ENCODE data around the gene EFCAB9. TPM values are rescaled to one million over a fixed set of nuclear protein-coding genes. Genes with fewer than 3 reads are reported as not detected.

The EFCAB9 gene
- total and polyA plus RNA-seq, 11 donors, result not detected

GRCh38 chr5:172229904-172230303 lies 35.9 kb downstream of the EFCAB9 start:
- H3K9me3 ChIP-seq, result no peaks in the 10 kb centered on the region
- DNase-seq (no peak), ATAC-seq (no peak)
- no peak overlapping the region for H3K27ac ChIP-seq
- no peak overlapping the region for H3K4me3 ChIP-seq
- H3K27me3 ChIP-seq, result no peaks in the 10 kb centered on the region
- H3K4me1 ChIP-seq, result peaks cover 0 to 4% (median 0%) of the 10 kb centered on the region in 12 donors
- intact Hi-C loops (cut with DNase I), result no loop called here
- peaks cover 0 to 66% (median 46%) of the 10 kb centered on the region in 9 donors for H3K36me3 ChIP-seq
- 93 to 100% (median 98%) methylated on average over 1 of the region's 1 CpG for WGBS, 4 donors
- no peak for TF ChIP-seq POLR2A (IDR thresholded peaks at IDR 0.05)
- TF ChIP-seq, protein P1, sequence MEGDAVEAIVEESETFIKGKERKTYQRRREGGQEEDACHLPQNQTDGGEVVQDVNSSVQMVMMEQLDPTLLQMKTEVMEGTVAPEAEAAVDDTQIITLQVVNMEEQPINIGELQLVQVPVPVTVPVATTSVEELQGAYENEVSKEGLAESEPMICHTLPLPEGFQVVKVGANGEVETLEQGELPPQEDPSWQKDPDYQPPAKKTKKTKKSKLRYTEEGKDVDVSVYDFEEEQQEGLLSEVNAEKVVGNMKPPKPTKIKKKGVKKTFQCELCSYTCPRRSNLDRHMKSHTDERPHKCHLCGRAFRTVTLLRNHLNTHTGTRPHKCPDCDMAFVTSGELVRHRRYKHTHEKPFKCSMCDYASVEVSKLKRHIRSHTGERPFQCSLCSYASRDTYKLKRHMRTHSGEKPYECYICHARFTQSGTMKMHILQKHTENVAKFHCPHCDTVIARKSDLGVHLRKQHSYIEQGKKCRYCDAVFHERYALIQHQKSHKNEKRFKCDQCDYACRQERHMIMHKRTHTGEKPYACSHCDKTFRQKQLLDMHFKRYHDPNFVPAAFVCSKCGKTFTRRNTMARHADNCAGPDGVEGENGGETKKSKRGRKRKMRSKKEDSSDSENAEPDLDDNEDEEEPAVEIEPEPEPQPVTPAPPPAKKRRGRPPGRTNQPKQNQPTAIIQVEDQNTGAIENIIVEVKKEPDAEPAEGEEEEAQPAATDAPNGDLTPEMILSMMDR (IDR thresholded peaks at IDR 0.05), result no peak

- intact Hi-C loops (cut with DNase I), result no loop called here
- H3K4me3 ChIP-seq, result no peak overlapping the region
- ATAC-seq, result no peak
- H3K27me3 ChIP-seq, result no peaks in the 10 kb centered on the region
- no peak for TF ChIP-seq POLR2A (IDR thresholded peaks at IDR 0.05)
- TF ChIP-seq, protein P1 (IDR thresholded peaks at IDR 0.05), result no peak
- peaks cover 0 to 43% (median 31%) of the 10 kb centered on the region in 9 donors for H3K36me3 ChIP-seq
- DNase-seq, result no peak
- H3K4me1 ChIP-seq, result peaks cover 0 to 35% (median 9%) of the 10 kb centered on the region in 12 donors
- 93 to 98% (median 97%) methylated on average over 4 of the region's 4 CpGs for WGBS, 4 donors
- H3K9me3 ChIP-seq, result no peaks in the 10 kb centered on the region
- H3K27ac ChIP-seq, result no peak overlapping the region
These were observed 40.1 kb downstream of the EFCAB9 start for GRCh38 chr5:172234031-172234430.

DNA sequence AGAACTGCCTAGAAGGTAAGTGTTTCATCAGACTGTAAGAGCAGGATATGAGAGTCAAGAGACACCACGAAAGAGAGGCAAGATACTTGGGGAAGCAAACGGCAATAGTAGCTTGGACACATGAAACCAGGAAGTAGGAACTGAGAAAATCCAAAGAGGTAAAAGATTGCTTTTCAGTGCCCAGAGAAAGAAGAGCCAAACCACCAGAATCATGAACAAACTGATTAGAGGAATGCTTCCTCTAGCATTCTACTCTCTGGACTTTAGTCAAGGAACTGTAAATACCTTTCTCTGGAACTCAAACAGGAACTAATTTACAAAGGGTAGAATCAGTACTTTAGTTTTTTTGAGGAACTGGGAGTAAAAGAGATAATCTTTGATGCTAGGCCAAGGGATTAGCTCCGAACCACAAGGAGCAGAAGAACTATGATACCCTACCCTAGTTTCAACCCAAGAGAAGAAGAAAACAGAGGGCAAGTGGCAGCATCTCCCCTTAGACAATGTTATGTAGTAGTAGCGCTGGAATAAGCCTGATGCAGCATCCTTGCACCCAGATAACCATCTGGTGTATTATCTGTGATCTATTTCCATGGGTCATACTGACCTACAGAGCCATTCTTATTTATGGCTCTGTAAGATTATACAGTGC lies 41.3 kb downstream of the EFCAB9 start:
- no peak for DNase-seq
- TF ChIP-seq, protein P1 (IDR thresholded peaks at IDR 0.05), result no peak
- TF ChIP-seq POLR2A (IDR thresholded peaks at IDR 0.05), result no peak
- intact Hi-C loops (cut with DNase I), result no loop called here
- peaks cover 0 to 36% (median 27%) of the 10 kb centered on the region in 9 donors for H3K36me3 ChIP-seq
- 45 to 54% (median 52%) methylated on average over 4 of the region's 4 CpGs for WGBS, 4 donors
- no peak for ATAC-seq
- H3K4me3 ChIP-seq, result no peak overlapping the region
- H3K27me3 ChIP-seq, result no peaks in the 10 kb centered on the region
- H3K4me1 ChIP-seq, result peaks cover 0 to 35% (median 9%) of the 10 kb centered on the region in 12 donors
- no peaks in the 10 kb centered on the region for H3K9me3 ChIP-seq
- H3K27ac ChIP-seq, result no peak overlapping the region

DNA sequence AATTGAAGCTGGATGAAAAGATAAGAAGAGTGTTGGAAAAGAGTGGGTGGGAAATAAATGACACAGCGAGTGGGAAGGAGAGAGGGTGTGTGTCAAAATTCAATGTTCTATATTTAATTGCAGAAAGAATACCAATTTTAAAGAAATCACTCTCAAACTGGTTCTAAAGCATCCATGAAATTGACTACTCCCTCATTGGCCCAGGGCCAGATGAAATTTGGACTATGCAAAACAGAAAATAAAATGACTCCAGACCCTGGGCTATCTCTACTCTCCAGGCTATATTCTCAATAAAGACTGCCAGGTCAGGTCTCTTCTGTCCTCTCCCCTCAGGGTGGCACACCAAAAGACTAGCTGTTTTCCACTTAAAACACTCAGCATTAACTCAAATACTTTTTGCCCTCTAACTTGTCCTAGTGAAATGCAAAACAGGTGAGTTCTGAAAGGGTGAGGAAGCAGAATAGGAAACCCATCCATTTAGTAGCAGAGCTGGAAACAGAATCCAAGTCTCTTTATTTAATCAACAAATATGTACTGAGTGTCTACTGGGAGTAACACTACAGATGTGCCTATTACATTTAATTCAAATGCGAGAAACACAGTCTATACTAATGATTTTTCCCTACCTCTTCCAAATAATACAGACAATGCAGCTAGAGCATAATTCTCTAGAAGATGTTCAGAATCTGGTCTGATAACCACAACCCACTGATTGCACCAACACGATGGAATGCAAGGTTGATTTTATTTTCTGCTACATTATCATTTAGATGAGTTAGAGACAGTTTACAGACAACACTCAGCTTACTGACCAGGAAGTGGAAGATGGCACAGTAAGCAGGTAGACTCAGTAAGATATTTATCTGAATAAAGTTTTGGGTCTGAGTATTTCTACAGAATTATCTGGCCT lies 42.1 kb downstream of the EFCAB9 start:
- 68 to 78% (median 74%) methylated on average over 3 of the region's 3 CpGs for WGBS, 4 donors

More for the DNA sequence above, 42.1 kb downstream of the EFCAB9 start:
- no peaks in the 10 kb centered on the region for H3K9me3 ChIP-seq
- peaks cover 0 to 35% (median 9%) of the 10 kb centered on the region in 12 donors for H3K4me1 ChIP-seq
- intact Hi-C loops (cut with DNase I), result no loop called here
- H3K27ac ChIP-seq, result no peak overlapping the region
- H3K36me3 ChIP-seq, result peaks cover 0 to 28% (median 22%) of the 10 kb centered on the region in 9 donors
- DNase-seq, result no peak
- no peak for TF ChIP-seq POLR2A (IDR thresholded peaks at IDR 0.05)
- TF ChIP-seq, protein P1 (IDR thresholded peaks at IDR 0.05), result no peak
- H3K4me3 ChIP-seq, result no peak overlapping the region
- no peaks in the 10 kb centered on the region for H3K27me3 ChIP-seq
- no peak for ATAC-seq

All from heart left ventricle (tissue), 16 donors.